ENCODE measurements around the gene PFKM. TPM values are rescaled to one million over a fixed set of nuclear protein-coding genes. Genes with fewer than 3 reads are reported as not detected.

Gene PFKM
- total and polyA plus RNA-seq, 3 donors from 2014 or later = 99.6 to 190 (median 104) TPM

GRCh38 chr12:48183876-48184548 lies 64.8 kb downstream of the PFKM start:
- Histone ChIP-seq H3K9me3 (no peaks in the 10 kb centered on the region), H3K4me1 (peaks cover 9% of the 10 kb centered on the region), H3K27me3 (no peaks in the 10 kb centered on the region), H3K27ac (no peak overlapping the region), H3K36me3 (ENCODE audit: low read depth, missing control alignments) (no peaks in the 10 kb centered on the region), H3K4me3 (peak overlapping the region; percentile 60 to 75)
- WGBS, 2 donors = 1% methylated on average over 42 of the region's 61 CpGs; no CpG with 5 or more reads in 1 of the 2 donors
- TF ChIP-seq CTCF (IDR thresholded peaks at IDR 0.05) (peak in 1 of 3 experiments; percentile 4), POLR2A (IDR thresholded peaks at IDR 0.05) (no peak)
- intact Hi-C loops (cut with DNase I; ENCODE audit: low total_unique reads) = no loop called here
- DNase-seq = no peak

DNA sequence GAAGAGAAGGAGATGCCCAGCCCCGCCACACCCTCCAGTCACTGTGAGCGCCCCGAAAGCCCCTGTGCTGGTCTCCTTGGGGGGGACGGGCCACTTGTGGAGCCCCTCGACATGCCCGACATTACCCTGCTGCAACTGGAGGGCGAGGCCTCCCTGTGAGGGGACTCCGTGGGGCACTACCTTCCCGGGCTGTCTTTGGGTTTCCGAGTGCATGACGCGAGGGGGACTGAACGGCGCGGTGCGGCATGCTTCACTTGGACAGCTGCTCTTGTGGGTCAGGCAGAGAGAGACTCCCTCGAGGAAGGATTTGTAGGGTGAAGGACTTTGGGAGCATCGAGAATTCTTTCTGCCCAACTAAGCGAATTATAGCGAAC lies 65.4 kb downstream of the PFKM start:
- Histone ChIP-seq H3K4me1 (peaks cover 9% of the 10 kb centered on the region), H3K4me3 (peak overlapping the region; percentile 60 to 75), H3K36me3 (ENCODE audit: low read depth, missing control alignments) (no peaks in the 10 kb centered on the region), H3K27me3 (no peaks in the 10 kb centered on the region), H3K9me3 (no peaks in the 10 kb centered on the region), H3K27ac (no peak overlapping the region)
- intact Hi-C loops (cut with DNase I; ENCODE audit: low total_unique reads) = no loop called here
- no peak for TF ChIP-seq CTCF (IDR thresholded peaks at IDR 0.05)
- TF ChIP-seq POLR2A (IDR thresholded peaks at IDR 0.05) = no peak
- WGBS, 2 donors = 1 to 9% methylated on average over 14 to 19 of the region's 20 CpGs
- no peak for DNase-seq

DNA sequence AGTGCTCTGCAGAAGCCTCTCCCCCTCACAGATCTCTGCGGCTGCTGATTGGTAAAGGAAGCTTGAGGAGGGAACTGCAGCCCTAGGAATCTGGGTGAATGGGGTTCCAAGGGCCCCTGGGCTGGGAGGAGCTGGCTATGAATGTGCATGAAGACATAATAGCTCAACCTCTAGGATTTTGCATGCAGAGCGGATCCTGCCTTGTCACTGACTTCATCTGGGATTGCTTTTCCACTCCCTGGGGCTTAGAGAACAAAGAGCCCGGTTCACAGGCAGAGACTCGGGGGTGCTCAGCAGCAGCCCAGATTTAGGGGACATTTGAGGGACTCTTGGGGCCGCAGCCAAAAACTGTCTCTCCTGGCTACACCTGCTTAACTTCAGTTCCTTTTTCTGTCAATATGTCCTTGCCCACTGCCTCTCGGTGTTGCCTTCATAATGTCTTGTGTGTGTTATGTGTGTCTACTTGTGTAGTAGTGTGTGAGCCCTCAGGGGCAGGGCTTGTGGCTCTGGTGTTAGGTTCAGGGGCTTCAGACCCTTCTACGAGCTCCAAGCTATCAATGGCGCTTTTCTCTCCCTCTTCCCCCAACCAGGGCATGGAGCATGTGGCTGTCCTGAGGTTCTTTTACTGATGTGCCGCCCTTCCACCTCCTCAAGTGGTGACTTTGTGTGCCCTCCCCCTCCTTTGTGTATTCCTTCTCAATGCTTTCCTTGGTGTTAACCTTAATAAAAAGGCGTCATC lies 66.2 kb downstream of the PFKM start:
- Histone ChIP-seq H3K9me3 (no peaks in the 10 kb centered on the region), H3K27ac (no peak overlapping the region), H3K36me3 (ENCODE audit: low read depth, missing control alignments) (no peaks in the 10 kb centered on the region), H3K4me1 (peaks cover 9% of the 10 kb centered on the region), H3K4me3 (peak overlapping the region; percentile 60 to 75), H3K27me3 (no peaks in the 10 kb centered on the region)
- 52 to 63% methylated on average over 10 of the region's 10 CpGs for WGBS, 2 donors
- no peak for TF ChIP-seq CTCF (IDR thresholded peaks at IDR 0.05)
- no peak for TF ChIP-seq POLR2A (IDR thresholded peaks at IDR 0.05)
- no peak for DNase-seq
- intact Hi-C loops (cut with DNase I; ENCODE audit: low total_unique reads) = no loop called here

DNA sequence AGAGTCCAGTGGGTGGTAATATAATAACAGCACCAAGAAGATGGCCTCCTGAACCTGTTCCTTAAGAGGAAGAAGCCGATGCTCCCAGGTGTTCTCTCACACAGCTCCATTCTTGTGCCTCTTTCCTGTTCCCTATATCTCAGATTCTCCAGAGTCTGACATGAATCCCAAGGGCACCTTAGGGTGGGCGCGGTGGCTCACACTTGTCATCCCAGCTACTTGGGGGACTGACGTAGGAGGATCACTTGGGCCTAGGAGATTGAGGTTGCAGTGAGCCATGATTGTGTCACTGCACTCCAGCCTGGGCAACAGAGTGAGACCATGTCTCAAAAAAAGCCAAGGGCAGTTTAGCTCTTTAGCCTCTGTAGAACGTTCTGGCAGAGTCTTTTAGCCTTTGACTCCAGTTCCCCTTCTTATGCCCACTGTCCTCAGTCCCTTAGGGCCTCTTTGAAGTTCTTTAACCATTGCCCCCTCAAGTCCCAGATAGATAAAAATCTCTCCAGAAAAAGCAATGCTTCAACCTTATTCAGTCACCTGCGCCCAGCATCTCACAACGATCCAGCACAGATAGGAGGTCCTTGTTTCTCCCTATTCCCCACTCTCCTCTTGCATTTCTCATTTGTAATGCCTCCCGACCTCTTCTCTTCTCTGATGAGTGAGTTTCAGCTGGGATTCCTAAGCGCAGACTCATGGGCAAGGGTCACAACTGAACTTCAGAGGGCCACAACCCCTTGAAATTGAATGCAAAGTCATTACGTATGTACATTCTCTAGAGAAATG lies 68.9 kb downstream of the PFKM start:
- peaks cover 4% of the 10 kb centered on the region for H3K4me1 ChIP-seq
- H3K27me3 ChIP-seq = no peaks in the 10 kb centered on the region
- TF ChIP-seq POLR2A (IDR thresholded peaks at IDR 0.05) (no peak), CTCF (IDR thresholded peaks at IDR 0.05) (no peak)
- intact Hi-C loops (cut with DNase I; ENCODE audit: low total_unique reads) = no loop called here
- DNase-seq = no peak
- no peaks in the 10 kb centered on the region for H3K36me3 ChIP-seq (ENCODE audit: low read depth, missing control alignments)
- no peaks in the 10 kb centered on the region for H3K9me3 ChIP-seq
- WGBS, 2 donors = 83 to 89% methylated on average over 10 of the region's 10 CpGs
- H3K27ac ChIP-seq = no peak overlapping the region
- H3K4me3 ChIP-seq = no peak overlapping the region

Measured in testis (tissue), 3 donors.